NCI-H446 treated with DMSO at 0.1 percent for 48 hours (cell line): ENCODE results near the gene CRY1.
A peak's percentile ranks its signal among the peaks of the same experiment; 100 is the strongest.
"Not testable (repeated sequence)": the region's sequence is repeated elsewhere in the genome, so short reads cannot be mapped to it uniquely, and the experiment has no call there.

ENCODE experiments used
- DNase-seq: peaks from one replicate; lab custom pipeline; 2025; lab: John Stamatoyannopoulos, UW

Gene CRY1

GRCh38 chr12:106999446-106999845, 93.9 kb downstream of the CRY1 start:
- DNase-seq = no peak

- DNase-seq = no peak
These were observed 95.4 kb downstream of the CRY1 start for GRCh38 chr12:106997916-106998315.

GRCh38 chr12:106996102-106996501, 97.2 kb downstream of the CRY1 start:
- DNase-seq = not testable (repeated sequence)

GRCh38 chr12:106994579-106995220, 98.6 kb downstream of the CRY1 start:
- no peak for DNase-seq

GRCh38 chr12:106987846-106988245, 105.5 kb downstream of the CRY1 start:
- no peak for DNase-seq

GRCh38 chr12:106986625-106987389, 106.5 kb downstream of the CRY1 start, which contains the start of gene MTERF2:
Gene MTERF2 (minus strand): TSS chr12:106987146. CDS start chr12:106978714, 8,432 bp downstream.
- DNase-seq = peak; percentile 90

GRCh38 chr12:106986135-106986534, 107.2 kb downstream of the CRY1 start:
- no peak for DNase-seq

GRCh38 chr12:106985479-106985878, 107.9 kb downstream of the CRY1 start:
- no peak for DNase-seq

GRCh38 chr12:106984588-106985137, 108.7 kb downstream of the CRY1 start:
- DNase-seq = no peak

- DNase-seq = no peak
These were observed 111.1 kb downstream of the CRY1 start for GRCh38 chr12:106982229-106982628.

GRCh38 chr12:106981788-106982187, 111.6 kb downstream of the CRY1 start:
- no peak for DNase-seq

- DNase-seq = no peak
These were observed 112.4 kb downstream of the CRY1 start for GRCh38 chr12:106980944-106981343.

- DNase-seq = peak; percentile 64
These were observed 115.1 kb downstream of the CRY1 start for GRCh38 chr12:106978035-106978800.

GRCh38 chr12:106976668-106977067, 116.7 kb downstream of the CRY1 start:
- DNase-seq = peak; percentile 33

GRCh38 chr12:106975993-106976658, 117.2 kb downstream of the CRY1 start:
- peak; percentile 33 for DNase-seq

- DNase-seq = no peak
These were observed 118.3 kb downstream of the CRY1 start for GRCh38 chr12:106975098-106975497.

GRCh38 chr12:106974511-106974910, 118.8 kb downstream of the CRY1 start:
- no peak for DNase-seq

- DNase-seq = no peak
These were observed 119.8 kb downstream of the CRY1 start for GRCh38 chr12:106973545-106973944.

- DNase-seq = no peak
These were observed 122.3 kb downstream of the CRY1 start for GRCh38 chr12:106971065-106971464.

GRCh38 chr12:106964526-106964925, 128.8 kb downstream of the CRY1 start:
- DNase-seq = no peak

- DNase-seq = no peak
These were observed 131.1 kb downstream of the CRY1 start for GRCh38 chr12:106962286-106962685.

GRCh38 chr12:106960443-106960842, 132.9 kb downstream of the CRY1 start:
- DNase-seq = no peak
